ENCODE measurements around the gene NUBP2. TPM values are rescaled to one million over a fixed set of nuclear protein-coding genes. Genes with fewer than 3 reads are reported as not detected.
"Not testable (repeated sequence)": the region's sequence is repeated elsewhere in the genome, so short reads cannot be mapped to it uniquely, and the experiment has no call there.

Gene NUBP2
- total RNA-seq, 1 donor from 2014 or later: 58.2 TPM

- no peak for DNase-seq (ENCODE audit: low read depth)
Observed at GRCh38 chr16:1784977-1785845, 2.5 kb downstream of the NUBP2 start.

GRCh38 chr16:1785846-1786170 is 3.0 kb downstream of the NUBP2 start:
- DNase-seq (ENCODE audit: low read depth): no peak

GRCh38 chr16:1786242-1787055 is 3.7 kb downstream of the NUBP2 start:
- DNase-seq (ENCODE audit: low read depth): no peak

GRCh38 chr16:1787056-1787321 is 4.2 kb downstream of the NUBP2 start:
- DNase-seq (ENCODE audit: low read depth): no peak

GRCh38 chr16:1787322-1788094 is 4.7 kb downstream of the NUBP2 start:
- no peak for DNase-seq (ENCODE audit: low read depth)

- no peak for DNase-seq (ENCODE audit: low read depth)
Observed at GRCh38 chr16:1788095-1788707, 5.4 kb downstream of the NUBP2 start.

GRCh38 chr16:1788708-1789100 is 5.9 kb downstream of the NUBP2 start:
- DNase-seq (ENCODE audit: low read depth): no peak

GRCh38 chr16:1789643-1790045 is 6.9 kb downstream of the NUBP2 start:
- DNase-seq (ENCODE audit: low read depth): no peak

- DNase-seq (ENCODE audit: low read depth): no peak
Observed at GRCh38 chr16:1790261-1790610, 7.5 kb downstream of the NUBP2 start.

- DNase-seq (ENCODE audit: low read depth): no peak
Observed at GRCh38 chr16:1790611-1791255, 8.0 kb downstream of the NUBP2 start.

GRCh38 chr16:1791256-1791942 is 8.6 kb downstream of the NUBP2 start:
- DNase-seq (ENCODE audit: low read depth): no peak

GRCh38 chr16:1791943-1792812 is 9.4 kb downstream of the NUBP2 start:
- DNase-seq (ENCODE audit: low read depth): no peak

GRCh38 chr16:1792836-1793577 is 10.2 kb downstream of the NUBP2 start:
- no peak for DNase-seq (ENCODE audit: low read depth)

- no peak for DNase-seq (ENCODE audit: low read depth)
Observed at GRCh38 chr16:1793578-1794220, 10.9 kb downstream of the NUBP2 start, which contains the start of gene IGFALS. TSS of gene IGFALS (minus strand) at chr16:1793705. CDS start at chr16:1793652, 53 bp downstream.

GRCh38 chr16:1794221-1794871 is 11.6 kb downstream of the NUBP2 start:
- no peak for DNase-seq (ENCODE audit: low read depth)

GRCh38 chr16:1794908-1795666 is 12.3 kb downstream of the NUBP2 start:
- no peak for DNase-seq (ENCODE audit: low read depth)

GRCh38 chr16:1799263-1799662 is 16.5 kb downstream of the NUBP2 start:
- not testable (repeated sequence) for DNase-seq (ENCODE audit: low read depth)

Measured in renal cortical epithelial cell (primary cell).